Measurements from ENCODE around the gene RPP38. TPM values are rescaled to one million over a fixed set of nuclear protein-coding genes. Genes with fewer than 3 reads are reported as not detected.

Gene RPP38
- total RNA-seq, 1 donor from 2014 or later = 13.0 TPM

GRCh38 chr10:15124190-15124589, 27.0 kb downstream of the RPP38 start:
- TF ChIP-seq, protein P1, sequence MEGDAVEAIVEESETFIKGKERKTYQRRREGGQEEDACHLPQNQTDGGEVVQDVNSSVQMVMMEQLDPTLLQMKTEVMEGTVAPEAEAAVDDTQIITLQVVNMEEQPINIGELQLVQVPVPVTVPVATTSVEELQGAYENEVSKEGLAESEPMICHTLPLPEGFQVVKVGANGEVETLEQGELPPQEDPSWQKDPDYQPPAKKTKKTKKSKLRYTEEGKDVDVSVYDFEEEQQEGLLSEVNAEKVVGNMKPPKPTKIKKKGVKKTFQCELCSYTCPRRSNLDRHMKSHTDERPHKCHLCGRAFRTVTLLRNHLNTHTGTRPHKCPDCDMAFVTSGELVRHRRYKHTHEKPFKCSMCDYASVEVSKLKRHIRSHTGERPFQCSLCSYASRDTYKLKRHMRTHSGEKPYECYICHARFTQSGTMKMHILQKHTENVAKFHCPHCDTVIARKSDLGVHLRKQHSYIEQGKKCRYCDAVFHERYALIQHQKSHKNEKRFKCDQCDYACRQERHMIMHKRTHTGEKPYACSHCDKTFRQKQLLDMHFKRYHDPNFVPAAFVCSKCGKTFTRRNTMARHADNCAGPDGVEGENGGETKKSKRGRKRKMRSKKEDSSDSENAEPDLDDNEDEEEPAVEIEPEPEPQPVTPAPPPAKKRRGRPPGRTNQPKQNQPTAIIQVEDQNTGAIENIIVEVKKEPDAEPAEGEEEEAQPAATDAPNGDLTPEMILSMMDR (IDR thresholded peaks at IDR 0.05; ENCODE audit: unreplicated experiment) = no peak
- Mint-ChIP-seq H3K36me3 (ENCODE audit: low read depth, unreplicated experiment) (peaks cover 10% of the 10 kb centered on the region), H3K27me3 (ENCODE audit: unreplicated experiment) (peaks cover 2% of the 10 kb centered on the region), H3K9me3 (ENCODE audit: unreplicated experiment) (no peaks in the 10 kb centered on the region), H3K4me3 (ENCODE audit: unreplicated experiment) (no peak overlapping the region), H3K4me1 (ENCODE audit: unreplicated experiment) (no peaks in the 10 kb centered on the region), H3K27ac (ENCODE audit: unreplicated experiment) (no peak overlapping the region)
- no peak for DNase-seq (ENCODE audit: low spot score)

DNA sequence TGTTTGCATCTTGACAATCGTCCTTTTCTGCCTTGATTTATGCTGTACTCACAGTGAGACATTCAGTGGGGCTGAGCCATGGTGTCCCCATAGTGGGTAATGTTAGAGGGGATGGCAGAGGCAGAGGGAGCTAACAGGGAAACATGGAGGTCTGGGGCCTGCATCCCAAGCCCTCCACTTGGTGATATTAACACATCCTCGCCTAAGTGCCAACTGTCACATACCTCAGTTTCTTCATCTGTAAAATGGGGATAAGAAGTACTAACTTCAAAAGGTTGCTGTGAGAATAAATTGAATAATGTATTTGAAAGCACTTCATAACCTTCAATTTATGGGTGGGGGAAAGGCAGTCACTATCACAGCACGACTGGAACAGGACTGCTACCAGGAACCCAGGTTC, 27.8 kb downstream of the RPP38 start:
- Mint-ChIP-seq H3K4me3 (ENCODE audit: unreplicated experiment) (no peak overlapping the region), H3K36me3 (ENCODE audit: low read depth, unreplicated experiment) (peaks cover 4% of the 10 kb centered on the region), H3K4me1 (ENCODE audit: unreplicated experiment) (no peaks in the 10 kb centered on the region), H3K9me3 (ENCODE audit: unreplicated experiment) (no peaks in the 10 kb centered on the region), H3K27me3 (ENCODE audit: unreplicated experiment) (peaks cover 2% of the 10 kb centered on the region), H3K27ac (ENCODE audit: unreplicated experiment) (no peak overlapping the region)
- DNase-seq (ENCODE audit: low spot score) = no peak
- TF ChIP-seq, protein P1 (IDR thresholded peaks at IDR 0.05; ENCODE audit: unreplicated experiment) = no peak

DNA sequence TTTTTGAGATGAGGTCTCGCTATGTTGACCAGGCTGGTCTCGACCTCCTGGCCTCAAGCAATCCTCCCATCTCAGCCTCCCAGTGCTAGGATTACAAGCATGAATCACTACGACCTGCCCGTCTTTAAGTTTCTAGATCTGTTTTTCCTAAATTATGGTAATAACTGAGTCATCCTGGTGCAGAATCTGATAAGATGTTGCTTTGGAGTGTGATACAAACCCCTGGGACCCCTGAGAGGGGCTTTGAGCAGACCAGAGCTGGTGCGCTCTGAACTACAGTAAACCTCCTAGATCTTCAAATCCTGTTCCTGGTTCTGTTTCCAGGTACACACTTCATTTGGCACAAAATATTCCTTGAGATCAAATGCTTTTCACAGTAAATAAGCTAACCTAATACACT, 34.2 kb downstream of the RPP38 start:
- Mint-ChIP-seq H3K4me3 (ENCODE audit: unreplicated experiment) (no peak overlapping the region), H3K36me3 (ENCODE audit: low read depth, unreplicated experiment) (peaks cover 11% of the 10 kb centered on the region), H3K27ac (ENCODE audit: unreplicated experiment) (no peak overlapping the region), H3K27me3 (ENCODE audit: unreplicated experiment) (peaks cover 2% of the 10 kb centered on the region), H3K4me1 (ENCODE audit: unreplicated experiment) (peaks cover 1% of the 10 kb centered on the region), H3K9me3 (ENCODE audit: unreplicated experiment) (no peaks in the 10 kb centered on the region)
- TF ChIP-seq, protein P1 (IDR thresholded peaks at IDR 0.05; ENCODE audit: unreplicated experiment) = no peak
- DNase-seq (ENCODE audit: low spot score) = no peak

GRCh38 chr10:15136129-15137035, 39.2 kb downstream of the RPP38 start:
- TF ChIP-seq, protein P1 (IDR thresholded peaks at IDR 0.05; ENCODE audit: unreplicated experiment) = no peak
- H3K4me3 Mint-ChIP-seq (ENCODE audit: unreplicated experiment) = no peak overlapping the region
- DNase-seq (ENCODE audit: low spot score) = no peak
- H3K36me3 Mint-ChIP-seq (ENCODE audit: low read depth, unreplicated experiment) = peaks cover 8% of the 10 kb centered on the region
- H3K27me3 Mint-ChIP-seq (ENCODE audit: unreplicated experiment) = no peaks in the 10 kb centered on the region
- H3K27ac Mint-ChIP-seq (ENCODE audit: unreplicated experiment) = peak overlapping the region; percentile 61
- H3K4me1 Mint-ChIP-seq (ENCODE audit: unreplicated experiment) = peaks cover 6% of the 10 kb centered on the region
- H3K9me3 Mint-ChIP-seq (ENCODE audit: unreplicated experiment) = no peaks in the 10 kb centered on the region

DNA sequence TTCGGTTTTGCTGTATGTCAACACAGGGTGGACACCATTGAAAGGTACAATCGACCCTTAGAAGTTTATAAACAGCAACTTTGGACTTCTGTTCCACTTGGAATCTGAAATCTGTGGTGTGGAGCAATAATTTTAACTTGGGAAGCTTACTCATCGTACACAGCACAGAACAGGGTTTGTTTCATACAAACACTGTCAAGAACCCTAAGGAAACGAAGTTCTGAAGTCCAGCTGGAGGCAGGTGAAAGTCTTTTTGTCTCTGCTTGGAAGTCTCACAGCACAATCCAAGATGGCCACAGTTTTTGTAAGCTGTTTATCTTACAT, 39.8 kb downstream of the RPP38 start:
- peaks cover 7% of the 10 kb centered on the region for H3K4me1 Mint-ChIP-seq (ENCODE audit: unreplicated experiment)
- no peaks in the 10 kb centered on the region for H3K27me3 Mint-ChIP-seq (ENCODE audit: unreplicated experiment)
- no peak overlapping the region for H3K4me3 Mint-ChIP-seq (ENCODE audit: unreplicated experiment)
- H3K36me3 Mint-ChIP-seq (ENCODE audit: low read depth, unreplicated experiment) = peaks cover 8% of the 10 kb centered on the region
- H3K9me3 Mint-ChIP-seq (ENCODE audit: unreplicated experiment) = no peaks in the 10 kb centered on the region
- no peak overlapping the region for H3K27ac Mint-ChIP-seq (ENCODE audit: unreplicated experiment)
- TF ChIP-seq, protein P1 (IDR thresholded peaks at IDR 0.05; ENCODE audit: unreplicated experiment) = no peak
- DNase-seq (ENCODE audit: low spot score) = no peak

All from endothelial cell (in vitro differentiated cells).